ENCODE results near the gene C5orf15.

Gene C5orf15

GRCh38 chr5:133968204-133968980, at the start of gene C5orf15:
Gene C5orf15, minus strand, starts transcription at chr5:133968625. Its CDS starts 41 bp downstream, at chr5:133968584.
- DNase-seq (ENCODE audit: low spot score), result peak; percentile 91

GRCh38 chr5:134008266-134008749, 39.9 kb upstream of the C5orf15 start:
- no peak for DNase-seq (ENCODE audit: low spot score)

GRCh38 chr5:134007581-134008265, 39.3 kb upstream of the C5orf15 start:
- DNase-seq (ENCODE audit: low spot score), result no peak

GRCh38 chr5:134006115-134006514, 37.7 kb upstream of the C5orf15 start:
- DNase-seq (ENCODE audit: low spot score), result no peak

GRCh38 chr5:134005417-134006061, 37.1 kb upstream of the C5orf15 start:
- peak; percentile 28 for DNase-seq (ENCODE audit: low spot score)

GRCh38 chr5:134004626-134005416, 36.4 kb upstream of the C5orf15 start, which contains the start of gene VDAC1:
Gene VDAC1, minus strand, starts transcription at chr5:134004975. Its CDS starts 11,963 bp downstream, at chr5:133993012.
- DNase-seq (ENCODE audit: low spot score), result peak; percentile 94

- peak; percentile 56 for DNase-seq (ENCODE audit: low spot score)
These were observed 35.6 kb upstream of the C5orf15 start for GRCh38 chr5:134003817-134004625.

- peak; percentile 25 for DNase-seq (ENCODE audit: low spot score)
These were observed 34.8 kb upstream of the C5orf15 start for GRCh38 chr5:134003064-134003816.

GRCh38 chr5:134001938-134002731, 33.7 kb upstream of the C5orf15 start:
- DNase-seq (ENCODE audit: low spot score), result no peak

- no peak for DNase-seq (ENCODE audit: low spot score)
These were observed 32.5 kb upstream of the C5orf15 start for GRCh38 chr5:134000696-134001453.

- DNase-seq (ENCODE audit: low spot score), result no peak
These were observed 31.7 kb upstream of the C5orf15 start for GRCh38 chr5:134000091-134000511.

GRCh38 chr5:133998807-133999206, 30.4 kb upstream of the C5orf15 start:
- no peak for DNase-seq (ENCODE audit: low spot score)

- DNase-seq (ENCODE audit: low spot score), result no peak
These were observed 29.6 kb upstream of the C5orf15 start for GRCh38 chr5:133998042-133998441.

GRCh38 chr5:133996683-133997252, 28.3 kb upstream of the C5orf15 start:
- DNase-seq (ENCODE audit: low spot score), result peak; percentile 31

GRCh38 chr5:133995883-133996563, 27.6 kb upstream of the C5orf15 start:
- DNase-seq (ENCODE audit: low spot score), result no peak

GRCh38 chr5:133995341-133995740, 26.9 kb upstream of the C5orf15 start:
- no peak for DNase-seq (ENCODE audit: low spot score)

GRCh38 chr5:133994990-133995333, 26.5 kb upstream of the C5orf15 start:
- DNase-seq (ENCODE audit: low spot score), result no peak
